GM12874 (cell line): ENCODE data around the gene MDFIC.

Experiments used
- TF ChIP-seq, protein P1 (sequence below): IDR thresholded peaks from 2 replicates; pipeline ENCODE4 v1.5.1; 2011; ENCODE audit warnings: low read depth, mild to moderate bottlenecking, control low read depth, low read length, moderate library complexity; ENCODE audit not compliant: insufficient read depth

MDFIC gene

GRCh38 chr7:114917211-114917839, 4.6 kb upstream of the MDFIC start:
- TF ChIP-seq, protein P1, sequence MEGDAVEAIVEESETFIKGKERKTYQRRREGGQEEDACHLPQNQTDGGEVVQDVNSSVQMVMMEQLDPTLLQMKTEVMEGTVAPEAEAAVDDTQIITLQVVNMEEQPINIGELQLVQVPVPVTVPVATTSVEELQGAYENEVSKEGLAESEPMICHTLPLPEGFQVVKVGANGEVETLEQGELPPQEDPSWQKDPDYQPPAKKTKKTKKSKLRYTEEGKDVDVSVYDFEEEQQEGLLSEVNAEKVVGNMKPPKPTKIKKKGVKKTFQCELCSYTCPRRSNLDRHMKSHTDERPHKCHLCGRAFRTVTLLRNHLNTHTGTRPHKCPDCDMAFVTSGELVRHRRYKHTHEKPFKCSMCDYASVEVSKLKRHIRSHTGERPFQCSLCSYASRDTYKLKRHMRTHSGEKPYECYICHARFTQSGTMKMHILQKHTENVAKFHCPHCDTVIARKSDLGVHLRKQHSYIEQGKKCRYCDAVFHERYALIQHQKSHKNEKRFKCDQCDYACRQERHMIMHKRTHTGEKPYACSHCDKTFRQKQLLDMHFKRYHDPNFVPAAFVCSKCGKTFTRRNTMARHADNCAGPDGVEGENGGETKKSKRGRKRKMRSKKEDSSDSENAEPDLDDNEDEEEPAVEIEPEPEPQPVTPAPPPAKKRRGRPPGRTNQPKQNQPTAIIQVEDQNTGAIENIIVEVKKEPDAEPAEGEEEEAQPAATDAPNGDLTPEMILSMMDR, result no peak

DNA sequence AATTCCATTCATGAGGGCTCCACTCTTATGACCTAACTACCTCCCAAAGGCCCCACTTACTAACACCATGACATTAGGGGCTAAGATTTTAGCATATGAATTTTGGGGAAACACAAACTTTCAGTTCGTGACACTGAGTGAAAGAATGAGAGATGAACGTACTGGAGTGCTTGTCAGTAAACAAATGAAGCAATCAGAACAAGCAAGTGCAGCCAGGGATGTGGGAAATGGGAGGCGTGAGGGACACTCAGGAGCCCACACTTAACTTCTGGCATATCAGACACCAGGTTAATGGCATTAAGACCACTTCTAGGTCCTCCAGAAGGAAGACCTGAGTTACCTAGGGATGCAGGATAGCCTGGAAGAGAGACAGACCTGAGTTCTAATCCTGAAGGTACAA, 2.3 kb upstream of the MDFIC start:
- TF ChIP-seq, protein P1, result no peak

- TF ChIP-seq, protein P1, result no peak
Observed at GRCh38 chr7:114921631-114922025, 266 bp upstream of the MDFIC start.

DNA sequence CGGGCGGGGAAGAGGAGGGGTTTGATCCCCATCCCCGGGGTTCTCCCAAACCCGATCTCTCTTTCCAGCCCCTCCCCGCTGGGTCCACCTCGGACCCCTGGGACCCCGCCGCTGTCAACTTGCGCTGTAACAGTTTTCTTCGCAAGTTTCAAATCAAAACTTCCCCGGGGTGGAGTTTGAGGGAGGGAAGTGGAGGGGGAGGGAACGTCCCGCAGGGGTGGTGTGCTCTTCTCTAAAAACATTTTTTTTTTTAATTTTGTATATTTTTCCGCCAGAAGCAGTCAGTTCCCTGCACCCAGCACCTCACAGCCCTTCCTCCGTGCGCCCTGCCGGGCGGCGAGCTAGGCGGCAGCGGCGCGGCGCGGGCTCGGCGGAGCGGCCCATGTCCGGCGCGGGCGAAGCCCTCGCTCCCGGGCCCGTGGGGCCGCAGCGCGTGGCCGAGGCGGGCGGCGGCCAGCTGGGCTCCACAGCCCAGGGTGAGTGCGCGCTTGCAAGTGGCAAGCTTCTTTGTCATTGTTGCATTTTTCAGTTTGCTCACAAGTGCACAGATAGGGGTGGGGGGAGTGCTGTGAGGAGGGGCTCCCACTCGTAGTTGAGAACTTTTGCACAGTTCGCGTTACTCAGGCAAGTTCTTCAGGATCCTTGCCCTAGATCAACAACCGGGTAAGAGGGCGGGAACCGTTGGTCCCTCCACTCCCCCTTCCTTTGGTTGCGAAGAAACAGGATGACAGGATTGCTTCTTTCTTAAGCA, 933 bp downstream of the MDFIC start:
- TF ChIP-seq, protein P1, result no peak

GRCh38 chr7:114923403-114923713, 1.5 kb downstream of the MDFIC start:
- TF ChIP-seq, protein P1, result no peak

- TF ChIP-seq, protein P1, result no peak
Observed at GRCh38 chr7:114924038-114924712, 2.3 kb downstream of the MDFIC start.

DNA sequence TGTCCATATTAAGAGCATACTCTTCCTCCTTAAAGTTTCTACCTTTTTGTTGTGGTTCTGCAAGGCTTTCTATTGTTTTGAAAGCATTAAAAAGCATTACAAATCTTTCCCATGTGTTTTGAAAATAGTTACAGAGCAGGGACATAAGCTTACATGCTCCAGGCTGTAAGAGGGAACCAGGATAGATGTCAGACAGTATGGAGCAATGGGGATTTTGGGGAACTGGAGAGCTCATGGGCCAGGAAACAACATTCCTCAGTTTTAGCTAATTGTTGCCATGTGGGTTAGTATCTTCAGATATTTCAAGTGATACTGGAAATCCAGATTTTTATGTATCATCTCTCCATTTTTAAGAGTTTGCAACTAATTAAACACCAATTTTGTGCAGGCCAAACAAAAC, 3.5 kb downstream of the MDFIC start:
- TF ChIP-seq, protein P1, result no peak
